Measurements from ENCODE around the gene CDK5RAP2.

DNA sequence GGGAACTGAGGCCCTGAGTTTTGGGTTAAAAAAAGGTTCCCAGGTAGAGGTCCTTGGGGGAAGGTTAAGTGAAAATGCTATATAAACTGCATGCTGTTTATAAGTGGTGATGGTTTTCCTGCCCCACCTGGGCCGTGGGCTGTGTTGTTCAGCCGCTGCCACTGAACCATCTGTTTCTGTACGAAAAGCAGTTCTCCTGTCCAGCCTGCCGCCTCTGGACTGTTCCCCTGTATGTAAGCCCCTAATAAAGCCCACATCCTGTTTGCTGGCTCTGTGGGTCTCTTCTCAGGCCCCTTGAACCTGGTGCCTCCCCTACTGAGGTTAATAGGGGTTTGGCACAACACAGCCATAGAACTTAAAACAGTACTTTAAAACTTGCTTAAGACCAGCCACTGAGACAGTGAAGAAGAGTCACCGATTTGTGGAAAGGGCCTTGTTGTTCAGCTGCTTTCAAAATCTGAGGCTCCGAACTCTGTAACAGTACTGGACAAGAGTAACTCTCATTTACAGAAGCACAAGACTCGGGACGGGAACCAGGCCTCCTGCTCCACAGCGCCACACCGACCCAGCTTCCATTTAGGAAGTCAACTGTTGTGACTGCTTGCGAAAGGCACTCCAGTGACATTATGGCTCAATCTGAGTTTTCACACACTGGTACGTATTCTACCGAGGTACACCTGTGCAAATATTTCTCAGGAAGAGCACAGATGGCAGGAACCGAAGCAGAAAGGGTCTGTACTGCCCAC lies 192.5 kb downstream of the CDK5RAP2 start:
- TF ChIP-seq, protein P1, sequence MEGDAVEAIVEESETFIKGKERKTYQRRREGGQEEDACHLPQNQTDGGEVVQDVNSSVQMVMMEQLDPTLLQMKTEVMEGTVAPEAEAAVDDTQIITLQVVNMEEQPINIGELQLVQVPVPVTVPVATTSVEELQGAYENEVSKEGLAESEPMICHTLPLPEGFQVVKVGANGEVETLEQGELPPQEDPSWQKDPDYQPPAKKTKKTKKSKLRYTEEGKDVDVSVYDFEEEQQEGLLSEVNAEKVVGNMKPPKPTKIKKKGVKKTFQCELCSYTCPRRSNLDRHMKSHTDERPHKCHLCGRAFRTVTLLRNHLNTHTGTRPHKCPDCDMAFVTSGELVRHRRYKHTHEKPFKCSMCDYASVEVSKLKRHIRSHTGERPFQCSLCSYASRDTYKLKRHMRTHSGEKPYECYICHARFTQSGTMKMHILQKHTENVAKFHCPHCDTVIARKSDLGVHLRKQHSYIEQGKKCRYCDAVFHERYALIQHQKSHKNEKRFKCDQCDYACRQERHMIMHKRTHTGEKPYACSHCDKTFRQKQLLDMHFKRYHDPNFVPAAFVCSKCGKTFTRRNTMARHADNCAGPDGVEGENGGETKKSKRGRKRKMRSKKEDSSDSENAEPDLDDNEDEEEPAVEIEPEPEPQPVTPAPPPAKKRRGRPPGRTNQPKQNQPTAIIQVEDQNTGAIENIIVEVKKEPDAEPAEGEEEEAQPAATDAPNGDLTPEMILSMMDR (IDR thresholded peaks at IDR 0.05; ENCODE audit: low read depth, low read length), result no peak
- TF ChIP-seq EZH2phosphoT487 (IDR thresholded peaks at IDR 0.05; ENCODE audit: low read depth), result no peak
